GM18499 (cell line): ENCODE data around the gene SMNDC1.
"Not testable (repeated sequence)": the region's sequence is repeated elsewhere in the genome, so short reads cannot be mapped to it uniquely, and the experiment has no call there.

ENCODE experiments used
- ATAC-seq: cut with Tn5 transposase; IDR thresholded peaks from one replicate; pipeline ENCODE4 v1.9.1; 2021; ENCODE audit warnings: moderate number of reproducible peaks; ENCODE audit not compliant: insufficient read depth, unreplicated experiment

Gene SMNDC1

GRCh38 chr10:110259317-110259716, 45.4 kb downstream of the SMNDC1 start:
- ATAC-seq, result no peak

- ATAC-seq, result no peak
These were observed 46.2 kb downstream of the SMNDC1 start for GRCh38 chr10:110258542-110258941.

GRCh38 chr10:110254467-110254866, 50.3 kb downstream of the SMNDC1 start:
- no peak for ATAC-seq

- no peak for ATAC-seq
These were observed 52.6 kb downstream of the SMNDC1 start for GRCh38 chr10:110252151-110252550.

GRCh38 chr10:110251392-110251791, 53.3 kb downstream of the SMNDC1 start:
- peak; percentile 68 for ATAC-seq

DNA sequence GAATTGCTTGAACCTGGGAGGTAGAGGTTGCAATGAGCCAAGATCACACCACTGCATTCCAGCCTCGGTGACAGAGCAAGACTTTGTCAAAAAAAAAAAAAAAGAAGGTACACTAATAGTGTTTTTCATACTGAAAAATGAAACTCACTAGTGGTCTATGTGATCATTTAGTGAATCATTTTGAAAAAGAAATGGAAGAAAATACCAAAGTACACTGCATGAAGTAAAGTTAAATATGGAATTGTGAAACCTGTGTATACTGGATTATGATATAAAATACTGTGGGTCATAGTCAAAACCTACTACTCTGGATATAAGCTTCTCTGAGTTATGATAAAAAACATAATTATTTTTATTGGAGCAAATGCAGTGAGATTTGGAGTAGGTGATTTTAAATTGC, 55.2 kb downstream of the SMNDC1 start:
- ATAC-seq, result peak; percentile 67

DNA sequence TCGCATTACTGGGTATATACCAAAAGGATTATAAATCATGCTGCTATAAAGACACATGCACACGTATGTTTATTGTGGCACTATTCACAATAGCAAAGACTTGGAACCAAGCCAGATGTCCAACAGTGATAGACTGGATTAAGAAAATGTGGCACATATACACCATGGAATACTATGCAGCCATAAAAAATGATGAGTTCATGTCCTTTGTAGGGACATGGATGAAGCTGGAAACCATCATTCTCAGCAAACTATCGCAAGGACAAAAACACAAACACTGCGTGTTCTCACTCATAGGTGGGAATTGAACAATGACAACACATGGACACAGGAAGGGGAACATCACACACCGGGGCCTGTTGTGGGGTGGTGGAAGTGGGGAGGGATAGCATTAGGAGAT, 56.9 kb downstream of the SMNDC1 start:
- not testable (repeated sequence) for ATAC-seq

DNA sequence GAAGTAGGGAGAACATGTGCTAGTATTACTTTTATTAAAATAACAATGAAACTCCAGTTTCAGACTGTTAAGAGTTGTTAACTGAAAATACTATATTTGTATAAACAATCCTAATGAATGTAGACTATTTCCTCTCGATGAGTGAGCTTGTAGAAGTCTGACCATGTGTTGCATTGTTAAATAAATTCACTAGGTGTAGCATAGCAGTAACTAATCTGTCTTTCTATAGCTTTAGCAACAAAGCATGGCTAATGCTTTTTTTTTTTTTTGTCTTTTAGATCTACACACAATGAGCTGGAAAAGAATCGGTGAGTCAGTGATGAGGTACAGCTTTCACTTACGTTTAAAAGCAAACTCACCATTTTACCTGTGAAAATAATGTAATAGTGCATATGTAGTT, 60.2 kb downstream of the SMNDC1 start:
- no peak for ATAC-seq

DNA sequence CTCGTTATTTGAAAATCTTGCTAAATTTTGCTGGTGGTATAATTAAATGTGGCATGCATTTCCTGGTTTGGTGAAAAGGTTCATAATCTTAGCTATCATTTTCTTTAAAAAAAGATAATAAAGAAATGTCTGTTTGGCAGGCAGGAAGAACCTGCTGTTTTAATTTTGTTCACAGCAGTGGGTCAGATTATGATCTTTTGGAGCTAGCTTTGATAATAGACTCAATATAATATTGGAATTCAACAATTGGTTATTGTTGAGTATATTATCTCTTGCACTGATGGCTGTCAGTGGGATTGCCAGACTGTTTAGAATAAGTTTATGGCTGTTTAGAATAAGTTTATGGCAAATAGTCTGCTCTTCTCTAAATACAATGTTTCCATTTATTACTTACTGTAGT, 62.2 kb downstream of the SMNDC1 start:
- ATAC-seq, result no peak

DNA sequence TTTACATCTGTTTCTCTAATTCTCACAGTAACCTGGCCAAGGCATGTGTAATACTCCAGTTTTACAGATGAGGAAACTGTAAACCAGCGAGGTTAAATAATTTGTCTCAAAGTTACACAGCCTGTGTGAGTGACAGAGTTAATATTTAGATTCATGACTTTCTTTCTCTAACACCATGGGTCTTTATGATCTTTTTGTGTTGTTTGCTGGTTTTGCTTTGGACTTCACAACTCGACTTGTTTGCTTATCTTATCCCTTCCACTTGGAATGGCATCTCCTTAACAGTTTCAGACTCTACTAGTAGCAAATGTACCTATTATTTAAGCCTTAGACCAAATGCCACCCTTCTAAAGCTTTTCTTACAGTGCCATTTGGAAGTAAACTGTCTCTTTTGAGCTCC, 62.9 kb downstream of the SMNDC1 start:
- no peak for ATAC-seq

DNA sequence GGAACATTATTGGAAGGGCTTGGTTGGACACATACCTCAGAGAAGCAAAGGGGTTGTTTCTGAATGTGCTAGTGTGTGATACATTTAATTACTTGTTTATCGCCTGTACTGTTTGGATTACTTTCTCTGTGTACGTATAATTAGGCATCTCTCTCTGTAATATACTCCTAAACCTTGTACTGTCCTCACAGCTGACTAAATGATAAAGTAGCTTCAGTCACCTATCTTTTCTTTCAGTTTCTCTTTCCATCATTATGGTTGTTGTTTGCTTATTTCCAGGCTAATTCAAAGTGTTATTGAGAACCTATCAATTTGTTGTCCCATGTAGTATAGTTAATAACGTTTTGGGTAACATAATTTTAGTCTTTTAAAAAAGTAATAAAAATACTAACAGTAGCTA, 63.3 kb downstream of the SMNDC1 start:
- no peak for ATAC-seq
